Peyer's patch (tissue), 4 donors: ENCODE measurements around the gene JAKMIP3. TPM values are rescaled to one million over a fixed set of nuclear protein-coding genes. Genes with fewer than 3 reads are reported as not detected.

Experiments used
- DNase-seq, 3 donors: peaks; one replicate each; pipeline ENCODE4 v3.0.0-alpha.2; 2017 to 2019
- H3K27ac ChIP-seq, 4 donors: fragments of 200-600 bp; sonication (generic); one replicate each; pipeline ENCODE4 v1.5.1; 2016 to 2019
- H3K27me3 ChIP-seq, 2 donors: fragments of 200-600 bp; sonication (generic); one replicate each; pipeline ENCODE4 v1.5.1; 2019
- H3K36me3 ChIP-seq, 3 donors: fragments of 200-600 bp; sonication (generic); one replicate each; pipeline ENCODE4 v1.5.1; 2016 to 2019
- H3K4me1 ChIP-seq, 4 donors: fragments of 200-600 bp; sonication (generic); one replicate each; pipeline ENCODE4 v1.5.1; 2016 to 2019
- H3K4me3 ChIP-seq, 4 donors: fragments of 200-600 bp; sonication (generic); 1 replicate in 3 of 4; 2 replicates in 1 of 4; pipeline ENCODE4 v1.5.1; 2016 to 2019; ENCODE audit warnings: mild to moderate bottlenecking in 1 of 4
- H3K9me3 ChIP-seq, 4 donors: fragments of 200-600 bp; sonication (generic); one replicate each; pipeline ENCODE4 v1.5.1; 2016 to 2019; ENCODE audit warnings: mild to moderate bottlenecking in 1 of 4
- CTCF ChIP-seq, 6 experiments: fragments of 450-650 bp in 4 of 6; fragments of 200-600 bp in 2 of 6; sonication (generic) in 1 of 6; IDR thresholded peaks; one replicate each; pipeline ENCODE4 v1.5.1; 2017 to 2019; ENCODE audit warnings: antibody characterized with exemption in 6 of 6, mild to moderate bottlenecking in 3 of 6, moderate library complexity in 1 of 6
- POLR2A ChIP-seq, 2 donors: fragments of 450-650 bp; IDR thresholded peaks; one replicate each; pipeline ENCODE4 v1.5.1; 2017; ENCODE audit warnings: antibody characterized with exemption in 2 of 2, mild to moderate bottlenecking in 2 of 2, moderate library complexity in 2 of 2
- total RNA-seq, 4 donors: library from RNA; depleted of rRNA; stranded (reverse); fragments of >200 nt; gene quantifications; one replicate each; pipeline ENCODE4 v1.1.0, GENCODE V29; 2016

JAKMIP3 gene
- total RNA-seq, 4 donors from 2014 or later: 0.18 to 2.5 (median 0.23) TPM

GRCh38 chr10:132058111-132058745, 7.5 kb upstream of the JAKMIP3 start:
- peaks cover 0 to 3% (median 0%) of the 10 kb centered on the region in 4 donors for H3K9me3 ChIP-seq
- no peak overlapping the region for H3K4me3 ChIP-seq
- no peaks in the 10 kb centered on the region for H3K36me3 ChIP-seq
- H3K4me1 ChIP-seq: no peaks in the 10 kb centered on the region
- H3K27ac ChIP-seq: no peak overlapping the region
- no peak for DNase-seq
- H3K27me3 ChIP-seq: no peaks in the 10 kb centered on the region
- TF ChIP-seq POLR2A (IDR thresholded peaks at IDR 0.05) (no peak), CTCF (IDR thresholded peaks at IDR 0.05) (no peak)

GRCh38 chr10:132058793-132059759, 6.7 kb upstream of the JAKMIP3 start:
- TF ChIP-seq CTCF (IDR thresholded peaks at IDR 0.05): no peak
- no peak for TF ChIP-seq POLR2A (IDR thresholded peaks at IDR 0.05)
- Histone ChIP-seq H3K9me3 (no peaks in the 10 kb centered on the region), H3K27ac (no peak overlapping the region), H3K4me1 (no peaks in the 10 kb centered on the region), H3K36me3 (no peaks in the 10 kb centered on the region), H3K27me3 (no peaks in the 10 kb centered on the region), H3K4me3 (no peak overlapping the region)
- peak in 1 of 3 donors; percentile 39 for DNase-seq

- TF ChIP-seq POLR2A (IDR thresholded peaks at IDR 0.05): no peak
- TF ChIP-seq CTCF (IDR thresholded peaks at IDR 0.05): no peak
- Histone ChIP-seq H3K36me3 (no peaks in the 10 kb centered on the region), H3K9me3 (no peaks in the 10 kb centered on the region), H3K4me1 (no peaks in the 10 kb centered on the region), H3K4me3 (no peak overlapping the region), H3K27ac (no peak overlapping the region), H3K27me3 (no peaks in the 10 kb centered on the region)
- peak in 1 of 3 donors; percentile 28 for DNase-seq
Observed at GRCh38 chr10:132059760-132060508, 5.8 kb upstream of the JAKMIP3 start.

GRCh38 chr10:132061030-132061429, 4.7 kb upstream of the JAKMIP3 start:
- no peak for DNase-seq
- Histone ChIP-seq H3K36me3 (no peaks in the 10 kb centered on the region), H3K27me3 (no peaks in the 10 kb centered on the region), H3K27ac (no peak overlapping the region), H3K4me1 (peaks cover 0 to 4% (median 0%) of the 10 kb centered on the region in 4 donors), H3K9me3 (no peaks in the 10 kb centered on the region), H3K4me3 (no peak overlapping the region)
- TF ChIP-seq CTCF (IDR thresholded peaks at IDR 0.05) (no peak), POLR2A (IDR thresholded peaks at IDR 0.05) (no peak)

GRCh38 chr10:132061465-132061864, 4.3 kb upstream of the JAKMIP3 start:
- H3K4me1 ChIP-seq: peaks cover 0 to 7% (median 0%) of the 10 kb centered on the region in 4 donors
- H3K4me3 ChIP-seq: no peak overlapping the region
- no peak overlapping the region for H3K27ac ChIP-seq
- H3K9me3 ChIP-seq: no peaks in the 10 kb centered on the region
- TF ChIP-seq CTCF (IDR thresholded peaks at IDR 0.05) (no peak), POLR2A (IDR thresholded peaks at IDR 0.05) (no peak)
- H3K27me3 ChIP-seq: no peaks in the 10 kb centered on the region
- peak in 1 of 3 donors; percentile 9 for DNase-seq
- H3K36me3 ChIP-seq: no peaks in the 10 kb centered on the region
